ENCODE data around the gene OR1J2.
A peak's percentile ranks its signal among the peaks of the same experiment; 100 is the strongest.
"Not testable (repeated sequence)": the region's sequence is repeated elsewhere in the genome, so short reads cannot be mapped to it uniquely, and the experiment has no call there.

Gene OR1J2, protein sequence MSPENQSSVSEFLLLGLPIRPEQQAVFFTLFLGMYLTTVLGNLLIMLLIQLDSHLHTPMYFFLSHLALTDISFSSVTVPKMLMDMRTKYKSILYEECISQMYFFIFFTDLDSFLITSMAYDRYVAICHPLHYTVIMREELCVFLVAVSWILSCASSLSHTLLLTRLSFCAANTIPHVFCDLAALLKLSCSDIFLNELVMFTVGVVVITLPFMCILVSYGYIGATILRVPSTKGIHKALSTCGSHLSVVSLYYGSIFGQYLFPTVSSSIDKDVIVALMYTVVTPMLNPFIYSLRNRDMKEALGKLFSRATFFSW

DNA sequence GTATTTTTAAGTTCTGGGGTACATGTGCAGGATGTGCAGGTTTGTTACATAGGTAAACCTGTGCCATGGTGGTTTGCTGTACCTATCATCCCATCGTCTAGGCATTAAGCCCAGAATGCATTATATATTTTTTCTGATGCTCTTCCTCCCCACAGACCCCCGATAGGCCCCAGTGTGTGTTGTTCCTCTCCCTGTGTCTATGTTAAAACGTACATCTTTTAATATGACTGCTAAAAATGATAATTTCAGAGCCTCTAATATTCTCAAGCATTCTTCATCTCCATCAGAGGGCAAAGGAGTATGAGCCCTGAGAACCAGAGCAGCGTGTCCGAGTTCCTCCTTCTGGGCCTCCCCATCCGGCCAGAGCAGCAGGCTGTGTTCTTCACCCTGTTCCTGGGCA is at the start of gene OR1J2:
Gene OR1J2, plus strand, starts transcription at position 301 of the 400 bp plus-strand sequence. Its CDS starts 0 bp downstream, at position 301.
- DNase-seq = no peak

DNA sequence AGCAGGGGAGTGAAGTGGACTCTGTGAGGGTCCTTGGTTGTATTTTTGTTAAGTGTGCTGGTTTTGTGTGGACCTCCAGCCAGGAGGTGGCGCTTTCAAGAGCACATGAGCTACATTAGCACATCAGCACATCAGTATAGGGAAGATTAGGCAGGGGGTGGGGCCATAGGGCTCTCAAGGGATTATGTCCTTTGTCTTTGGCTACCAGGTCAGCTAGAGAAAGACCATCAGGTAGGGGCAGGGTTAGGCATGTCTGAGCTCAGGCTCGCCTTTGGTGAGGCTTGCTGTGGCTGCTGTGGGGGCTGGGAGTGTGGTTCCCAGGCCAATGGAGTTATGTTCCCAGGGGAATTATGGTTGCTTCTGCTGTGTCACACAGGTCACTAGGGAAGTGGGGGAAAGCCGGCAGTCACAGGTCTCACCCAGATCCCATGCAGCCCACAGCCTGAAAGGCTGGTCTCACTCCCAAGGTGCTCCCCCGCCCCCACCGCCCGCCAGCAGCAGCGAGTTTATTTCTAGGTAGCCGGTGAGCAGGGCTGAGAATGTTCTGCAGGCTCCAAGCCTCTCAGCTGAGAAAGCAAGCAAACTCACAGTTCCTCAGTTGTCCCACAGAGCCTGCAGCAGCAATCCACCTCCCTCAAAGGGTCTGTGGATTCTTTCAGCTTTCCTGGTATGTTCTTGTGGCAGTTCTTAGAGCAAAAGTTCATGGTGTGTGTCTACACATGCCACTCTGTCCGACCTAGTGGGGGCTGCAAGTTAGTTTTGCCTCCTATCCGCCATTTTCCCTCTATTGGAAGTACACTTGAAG is 46.6 kb upstream of the OR1J2 start:
- peak; percentile 39 for DNase-seq

DNA sequence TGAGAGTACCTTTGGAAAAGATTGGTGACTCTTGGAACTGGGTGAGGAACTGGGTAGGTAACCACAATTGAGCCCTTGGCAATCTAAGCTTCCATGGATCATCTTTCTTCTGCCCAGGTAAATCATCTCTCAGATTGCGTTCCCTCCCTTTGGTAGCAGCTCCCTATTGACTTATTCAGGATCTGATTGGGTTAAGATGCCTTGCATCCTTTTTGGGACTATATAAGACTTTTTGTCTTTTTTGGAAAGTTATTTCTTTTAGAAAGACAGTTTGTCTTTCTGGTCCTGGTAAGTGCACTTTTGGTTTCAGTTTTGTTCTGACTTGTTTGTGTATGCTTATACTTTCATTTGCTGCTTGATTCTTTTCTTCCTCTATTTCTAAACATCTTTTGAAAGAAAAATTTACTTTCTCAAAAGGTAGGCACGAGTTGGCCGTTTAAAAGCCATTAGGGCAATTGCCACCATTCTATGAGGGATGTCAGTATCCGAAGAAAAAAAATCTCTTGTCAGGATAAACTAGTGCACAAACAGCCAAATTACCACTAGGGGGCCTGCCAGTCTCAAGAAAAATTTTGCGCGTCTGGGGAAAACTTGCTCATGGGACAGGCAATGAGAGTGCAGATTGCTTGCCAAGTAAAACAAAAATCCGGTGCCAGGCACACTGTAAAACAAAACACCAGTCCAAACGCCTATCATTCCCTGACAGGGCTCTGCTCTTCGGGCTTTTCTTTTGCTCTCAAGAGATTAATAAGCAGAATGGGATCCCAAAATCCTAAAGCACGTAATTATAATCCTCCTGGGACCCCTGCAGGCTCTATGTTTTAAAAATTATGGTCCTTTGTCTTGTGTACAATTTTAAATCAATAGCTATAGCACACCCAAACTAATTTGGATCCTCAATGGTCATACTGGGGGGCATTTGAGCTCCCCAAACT is 45.7 kb upstream of the OR1J2 start:
- peak; percentile 74 for DNase-seq

DNA sequence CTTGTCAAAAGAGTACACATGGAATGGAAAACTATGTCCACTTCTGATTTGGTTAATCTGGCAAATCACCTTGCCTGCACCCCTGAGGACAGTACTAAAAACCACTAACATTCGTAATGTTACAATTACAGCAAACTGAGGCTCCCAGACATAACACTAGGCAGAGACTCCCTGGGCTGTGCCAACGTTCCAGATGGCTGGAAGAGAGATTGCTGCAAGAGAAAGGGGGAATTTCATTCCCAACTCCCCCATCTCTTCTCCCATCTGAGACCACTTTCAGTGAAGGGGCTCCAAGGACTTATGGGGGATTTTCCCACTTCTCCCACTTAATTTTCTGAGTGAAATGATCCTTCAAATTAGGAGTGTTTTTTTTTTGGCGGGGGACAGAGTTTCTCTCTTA is 44.1 kb upstream of the OR1J2 start:
- DNase-seq = no peak

DNA sequence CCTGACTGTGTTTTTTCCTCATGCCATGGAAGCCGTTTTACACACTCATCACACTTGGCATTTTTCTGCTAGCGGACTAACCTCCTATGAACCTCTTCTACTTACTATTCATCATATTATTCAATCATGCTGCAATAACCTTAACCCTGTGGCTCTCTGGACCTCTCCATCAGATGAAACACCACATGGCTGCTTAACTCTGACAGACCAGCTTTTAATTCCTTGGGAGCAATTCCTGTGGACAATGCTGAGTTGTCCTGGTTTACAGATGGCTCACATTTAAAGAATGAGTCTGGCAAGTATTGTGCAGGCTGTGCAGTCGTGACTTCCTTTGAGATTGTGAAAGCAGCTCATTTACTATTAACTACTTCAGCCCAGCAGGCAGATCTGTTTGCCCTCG is 41.9 kb upstream of the OR1J2 start:
- DNase-seq = no peak

DNA sequence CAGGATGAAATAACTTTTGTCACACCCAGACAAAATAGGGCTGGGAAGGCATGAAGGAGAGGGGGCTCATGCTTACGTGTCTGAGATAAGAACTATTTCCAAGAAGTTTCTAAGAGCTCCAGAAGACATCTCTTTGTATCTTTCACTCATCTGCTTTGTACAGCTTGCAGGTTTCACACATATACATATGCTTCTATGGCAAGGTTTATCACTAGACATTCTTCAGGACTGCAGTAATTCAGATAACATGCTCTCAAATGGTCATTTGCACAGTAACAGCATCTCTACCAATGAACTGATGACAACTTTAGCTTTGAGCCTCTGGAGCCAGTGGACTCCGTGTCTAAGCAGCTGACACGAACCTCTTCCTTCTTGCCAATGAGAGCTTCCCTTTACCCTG is 36.0 kb upstream of the OR1J2 start:
- DNase-seq = no peak

DNA sequence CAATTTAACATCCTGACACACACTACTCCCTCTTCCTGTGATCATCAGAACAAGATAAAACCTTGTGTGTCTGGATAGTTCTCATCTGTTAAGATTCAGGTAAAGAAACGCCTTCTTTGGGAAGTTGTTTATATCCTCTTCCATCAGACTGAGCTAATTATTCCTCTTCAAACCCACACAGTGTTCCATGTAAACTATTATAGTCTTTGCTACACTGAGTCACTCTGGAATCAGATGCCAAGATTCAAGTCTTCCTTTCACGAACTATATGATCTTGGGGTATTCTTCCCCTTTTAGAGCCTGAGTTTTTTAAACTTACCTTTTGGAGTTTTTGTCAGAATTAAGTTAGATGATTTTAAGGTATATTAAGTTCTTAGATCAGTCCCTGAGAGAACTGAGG is 34.9 kb upstream of the OR1J2 start:
- DNase-seq = no peak

DNA sequence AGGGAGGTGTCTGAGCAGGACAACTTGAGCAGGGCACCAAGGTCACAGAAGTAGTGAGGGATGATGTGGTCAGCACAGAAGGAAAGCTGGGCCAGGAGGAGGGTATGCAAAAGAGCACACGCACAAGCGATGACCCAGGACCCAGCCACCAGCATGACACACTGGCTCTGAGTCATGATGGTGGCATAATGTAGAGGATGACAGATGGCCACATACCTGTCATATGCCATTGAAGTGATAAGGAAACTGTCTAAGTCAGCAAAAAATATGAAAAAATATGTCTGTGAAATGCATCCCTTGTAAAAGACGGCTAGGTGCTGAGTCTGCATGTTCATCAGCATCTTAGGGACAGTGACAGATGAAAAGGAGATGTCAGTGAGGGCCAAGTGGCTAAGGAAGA is 33.3 kb upstream of the OR1J2 start:
- no peak for DNase-seq

DNA sequence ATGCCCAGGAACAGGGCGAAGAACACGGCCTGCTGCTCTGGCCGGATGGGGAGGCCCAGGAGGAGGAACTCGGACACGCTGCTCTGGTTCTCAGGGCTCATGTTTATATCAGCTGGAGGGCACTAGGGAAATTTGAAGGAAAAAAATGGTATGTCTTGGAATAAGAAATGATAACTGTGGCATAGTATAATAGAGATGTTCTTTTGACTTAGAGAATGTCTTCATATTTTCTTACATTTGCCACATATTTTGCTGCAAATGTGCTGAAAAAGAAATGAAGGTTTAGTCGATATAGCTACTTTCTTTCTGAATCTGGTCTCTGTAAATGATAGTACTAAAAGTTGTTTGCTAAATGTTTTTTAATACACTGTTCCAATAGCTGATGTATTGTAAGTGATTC is 32.8 kb upstream of the OR1J2 start, which contains the start of gene OR1J1:
Gene OR1J1, minus strand, starts transcription at position 101 of the 400 bp plus-strand sequence. Its CDS starts 0 bp downstream, at position 101.
- DNase-seq = no peak

DNA sequence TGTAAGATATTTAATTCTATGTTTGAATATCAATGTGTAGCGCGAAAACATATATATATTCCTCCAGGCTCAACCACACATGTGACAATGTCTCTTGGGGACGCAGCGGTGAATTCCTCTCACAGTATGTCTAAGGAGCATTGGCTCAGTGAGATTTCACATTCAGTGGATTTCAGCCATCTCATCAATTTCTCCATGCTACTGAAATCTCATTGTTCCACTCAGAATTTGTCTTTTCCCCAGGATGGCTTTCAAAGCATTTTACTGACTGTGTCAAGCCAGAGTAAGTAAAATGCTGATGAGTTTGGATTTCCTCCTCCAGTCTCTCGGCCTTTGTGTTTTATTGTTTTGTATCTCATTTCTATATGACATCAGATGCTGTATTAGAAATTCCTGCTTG is 31.5 kb upstream of the OR1J2 start:
- DNase-seq = no peak

DNA sequence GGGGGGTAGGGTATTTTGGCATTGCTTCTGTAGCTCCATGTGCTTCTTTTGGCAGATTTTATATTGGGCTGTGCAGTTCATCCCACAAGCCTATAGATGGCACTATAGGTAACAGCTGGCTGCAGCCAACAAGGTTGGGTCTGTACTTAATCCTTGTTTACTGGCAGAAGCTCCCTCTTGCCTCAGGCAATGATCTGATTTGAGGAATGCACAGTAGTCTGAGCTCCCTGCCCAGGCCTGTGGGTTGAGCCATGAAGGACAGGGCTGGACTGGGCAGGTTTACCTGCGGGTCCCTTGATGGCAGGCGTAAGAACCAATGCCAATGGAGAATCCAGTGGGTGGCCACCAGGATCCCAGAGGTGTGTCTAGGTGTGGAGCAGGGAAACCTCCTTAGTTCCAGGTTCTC is 11.7 kb upstream of the OR1J2 start:
- peak; percentile 26 for DNase-seq

DNA sequence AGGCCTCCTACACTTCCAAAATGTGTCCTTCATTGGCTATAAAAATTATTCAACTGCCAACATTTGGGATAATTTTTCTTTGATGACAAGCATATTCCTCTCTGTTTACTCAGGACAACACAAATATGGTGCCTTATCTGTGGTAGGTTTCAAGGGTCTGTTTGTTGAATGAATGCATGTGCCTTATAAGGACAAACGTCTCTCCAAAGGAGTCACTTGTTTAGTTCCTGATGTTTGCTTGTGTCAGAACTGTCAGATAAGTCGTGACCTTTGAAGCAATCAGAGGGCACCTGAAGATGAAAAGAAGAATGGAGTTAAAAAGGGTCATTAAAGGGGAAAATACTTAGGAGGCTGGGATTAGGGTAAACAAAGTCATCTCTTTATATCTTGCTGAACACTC is 3.6 kb upstream of the OR1J2 start:
- DNase-seq = no peak

DNA sequence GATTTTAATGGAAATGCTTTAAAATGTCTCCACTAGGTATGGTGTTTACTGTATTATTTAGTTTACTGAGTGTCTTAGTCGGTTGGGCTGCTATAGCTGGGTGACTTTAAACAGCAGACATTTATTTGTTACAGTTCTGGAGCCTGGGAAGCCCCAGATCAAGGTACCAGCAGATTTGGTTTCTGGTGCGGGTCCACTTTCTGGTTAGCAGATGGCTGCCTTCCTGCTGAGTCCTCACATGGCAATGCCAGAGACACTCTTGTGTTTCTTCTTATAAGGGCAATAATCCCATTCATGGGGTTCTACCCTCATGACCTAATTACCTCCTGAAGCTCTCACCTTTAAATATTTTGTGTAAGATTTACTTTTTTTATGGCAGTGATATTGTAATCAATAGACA is 7.6 kb downstream of the OR1J2 start:
- no peak for DNase-seq

DNA sequence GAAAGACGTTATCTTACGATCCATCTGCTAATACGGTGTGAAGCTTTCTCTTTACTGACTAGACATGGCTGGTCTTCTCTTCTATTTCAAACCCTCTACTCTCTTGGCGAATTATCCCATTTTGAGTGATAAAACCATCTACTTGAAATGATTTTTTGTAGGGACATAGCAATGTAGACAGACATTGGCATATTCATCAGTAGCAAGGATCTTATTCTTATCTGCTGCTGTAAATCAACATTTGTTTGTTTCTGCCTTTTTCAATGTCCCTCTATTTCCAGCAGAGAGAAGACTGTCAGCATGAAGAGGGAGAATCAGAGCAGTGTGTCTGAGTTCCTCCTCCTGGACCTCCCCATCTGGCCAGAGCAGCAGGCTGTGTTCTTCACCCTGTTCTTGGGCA is 8.2 kb downstream of the OR1J2 start, which contains the start of gene OR1J4:
Gene OR1J4, plus strand, starts transcription at position 301 of the 400 bp plus-strand sequence. Its CDS starts 0 bp downstream, at position 301.
- no peak for DNase-seq

DNA sequence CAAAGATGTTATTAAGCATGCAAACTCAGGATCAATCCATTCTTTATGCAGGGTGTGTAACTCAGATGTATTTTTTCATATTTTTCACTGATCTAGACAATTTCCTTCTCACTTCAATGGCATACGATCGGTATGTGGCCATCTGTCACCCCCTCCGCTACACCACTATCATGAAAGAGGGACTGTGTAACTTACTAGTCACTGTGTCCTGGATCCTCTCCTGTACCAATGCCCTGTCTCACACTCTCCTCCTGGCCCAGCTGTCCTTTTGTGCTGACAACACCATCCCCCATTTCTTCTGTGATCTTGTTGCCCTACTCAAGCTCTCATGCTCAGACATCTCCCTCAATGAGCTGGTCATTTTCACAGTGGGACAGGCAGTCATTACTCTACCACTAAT is 8.8 kb downstream of the OR1J2 start:
- no peak for DNase-seq

DNA sequence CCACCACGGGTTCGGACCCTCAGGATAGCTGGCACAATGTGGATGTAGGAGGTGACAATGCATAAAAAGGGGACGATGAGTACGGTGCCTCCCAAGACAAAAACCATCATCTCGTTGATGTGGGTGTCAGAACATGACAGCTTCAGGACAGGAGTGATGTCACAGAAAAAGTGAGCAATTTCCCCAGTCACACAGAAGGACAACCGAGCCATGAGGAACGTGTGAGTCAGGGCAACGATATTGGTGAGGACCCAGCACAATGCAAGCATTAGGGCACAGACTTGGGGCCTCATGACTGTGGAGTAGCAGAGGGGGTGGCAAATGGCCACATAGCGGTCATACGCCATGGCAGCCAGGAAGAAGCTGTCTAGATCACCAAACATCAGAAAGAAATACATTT is 16.0 kb downstream of the OR1J2 start:
- DNase-seq = peak; percentile 27

DNA sequence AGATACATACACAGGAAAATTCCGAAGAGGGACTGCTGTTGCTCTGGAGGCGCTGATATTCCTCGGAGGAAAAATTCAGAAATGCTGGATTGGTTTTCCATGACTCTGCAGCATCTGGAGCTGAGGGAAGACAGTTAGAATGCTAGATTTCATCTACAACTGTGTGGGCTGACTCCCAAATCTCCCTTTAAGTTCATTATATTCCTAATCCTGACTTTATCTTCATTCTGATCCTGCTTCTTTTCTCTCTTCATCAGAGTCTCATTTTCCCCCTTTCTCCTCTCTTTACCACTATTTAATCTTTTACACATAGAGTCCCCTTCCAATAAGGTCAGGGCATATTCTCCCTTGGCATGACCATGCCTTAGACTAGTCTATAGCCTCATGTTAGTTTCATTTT is 16.6 kb downstream of the OR1J2 start, which contains the start of gene OR1N1:
Gene OR1N1, minus strand, starts transcription at position 101 of the 400 bp plus-strand sequence. Its CDS starts 0 bp downstream, at position 101.
- no peak for DNase-seq

DNA sequence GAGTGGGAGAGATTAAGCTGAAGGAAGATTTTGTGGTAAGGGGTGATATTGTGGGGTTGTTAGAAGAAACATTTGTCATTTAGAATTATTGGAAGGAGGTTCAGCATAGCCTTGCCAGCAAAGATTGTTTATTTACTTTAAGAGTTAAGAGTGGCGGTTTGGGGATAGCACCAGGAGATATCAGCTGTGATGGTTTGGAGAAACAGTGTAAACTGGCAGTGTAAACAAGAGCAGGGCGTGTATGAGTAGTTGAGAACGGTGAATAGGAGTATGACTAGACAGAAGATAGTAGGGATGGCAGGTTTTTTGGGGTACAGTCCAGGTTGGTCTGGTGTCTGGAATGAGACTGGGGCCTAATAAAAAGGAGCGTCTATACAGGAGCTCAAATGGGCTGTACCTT is 20.6 kb downstream of the OR1J2 start:
- not testable (repeated sequence) for DNase-seq

DNA sequence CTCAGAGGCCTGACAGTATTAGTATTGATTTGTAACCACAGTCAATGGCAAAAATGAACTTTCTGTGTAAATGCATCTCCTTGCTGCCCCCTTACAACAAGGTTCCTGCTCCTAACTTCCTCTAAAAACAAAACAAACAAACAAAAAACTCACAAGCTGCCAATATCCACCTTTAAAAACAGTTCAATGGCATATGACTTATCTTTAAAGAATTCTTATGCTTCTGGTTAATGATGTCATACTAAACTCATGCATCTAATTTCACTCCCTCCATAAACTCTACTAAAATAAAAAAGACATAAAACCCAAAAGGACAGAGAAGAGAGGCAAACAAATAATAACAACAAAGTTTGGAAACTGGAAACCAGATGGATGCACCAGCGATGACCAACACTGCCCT is 25.5 kb downstream of the OR1J2 start:
- DNase-seq = no peak

DNA sequence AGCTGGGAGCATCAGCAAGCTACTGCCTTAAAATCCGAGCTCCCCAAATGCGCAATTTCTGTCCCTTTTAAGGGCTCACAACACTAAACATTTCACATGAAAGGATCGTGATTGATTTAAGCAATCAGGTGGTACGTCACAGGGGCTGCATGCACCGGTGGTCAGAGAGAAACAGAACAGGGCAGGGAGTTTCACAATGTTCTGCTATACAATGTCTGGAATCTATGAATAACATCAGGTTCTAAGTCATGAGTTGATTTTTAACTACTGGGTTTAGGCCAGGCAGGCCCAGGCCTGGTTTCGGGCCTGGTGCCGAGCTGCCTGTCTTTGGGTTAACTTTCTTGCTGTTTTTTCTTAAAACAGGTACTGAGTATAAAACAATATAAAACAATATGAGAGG is 26.5 kb downstream of the OR1J2 start:
- not testable (repeated sequence) for DNase-seq

DNA sequence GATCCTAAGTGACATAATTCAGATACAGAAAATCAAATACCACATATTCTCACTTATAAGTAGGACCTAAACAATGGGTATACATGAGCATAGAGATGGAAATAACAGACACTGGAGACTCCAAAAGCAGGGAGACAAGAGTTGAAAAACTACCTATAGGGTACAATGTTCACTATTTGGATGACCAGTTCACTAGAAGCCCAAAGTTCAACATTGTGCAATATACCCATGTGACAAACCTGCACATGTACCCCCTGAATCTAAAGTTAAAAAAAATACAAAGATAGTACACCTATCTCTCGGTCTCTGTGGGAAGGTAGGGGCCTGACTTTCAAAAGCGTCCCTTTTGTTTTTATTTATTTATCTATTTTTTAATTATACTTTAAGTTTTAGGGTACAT is 28.2 kb downstream of the OR1J2 start:
- no peak for DNase-seq

DNA sequence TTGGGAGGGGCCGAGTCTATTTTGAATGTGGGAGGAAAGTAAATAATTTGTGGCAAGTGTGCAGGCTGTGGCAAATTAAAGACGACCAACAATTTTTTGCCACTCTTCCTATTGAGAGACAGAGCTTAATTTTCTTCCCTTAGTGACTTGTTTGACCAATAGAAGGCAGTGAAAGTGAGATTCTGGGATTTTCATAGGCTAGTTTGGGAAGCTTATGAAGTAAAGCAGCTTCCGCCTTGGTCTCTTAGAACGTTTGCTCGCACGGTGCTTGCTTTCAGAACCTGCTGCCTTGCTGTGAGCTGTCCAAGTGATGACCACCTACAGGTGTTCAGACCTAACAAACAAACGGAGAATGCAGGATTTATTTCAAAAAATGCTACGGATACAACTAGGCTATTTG is 35.6 kb downstream of the OR1J2 start:
- DNase-seq = no peak

DNA sequence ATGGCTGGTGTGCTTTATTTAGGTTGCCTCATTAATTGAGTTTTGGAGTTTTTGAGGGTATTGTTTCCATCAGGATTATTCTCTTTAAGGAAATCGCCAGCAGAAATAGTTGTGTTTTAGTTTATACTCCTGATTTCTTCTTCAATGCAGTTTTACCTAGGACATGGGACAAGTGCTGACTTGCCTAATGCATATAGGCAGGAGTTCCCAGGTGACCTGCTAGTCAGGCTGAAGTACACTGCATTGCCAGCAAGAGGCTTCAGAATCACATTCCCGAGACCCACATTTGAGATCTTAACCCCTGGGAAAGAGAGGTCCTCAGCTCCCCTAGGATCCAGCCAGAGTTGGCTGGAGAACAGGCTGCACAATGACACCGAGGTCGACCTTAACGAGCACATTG is 40.8 kb downstream of the OR1J2 start:
- no peak for DNase-seq
